Upper lobe of left lung (tissue), 4 donors: Measurements from ENCODE around the gene CNOT3.

Source experiments
- CTCF ChIP-seq, 6 experiments: fragments of 450-650 bp in 4 of 6; fragments of 200-600 bp in 2 of 6; sonication (generic) in 2 of 6; IDR thresholded peaks; one replicate each; pipeline ENCODE4 v1.5.1; 2016 to 2019; ENCODE audit warnings: antibody characterized with exemption in 6 of 6
- EP300 ChIP-seq, 4 donors: sonication (generic); formaldehyde crosslinking; IDR thresholded peaks; one replicate each; pipeline ENCODE4 v1.5.1; 2017; ENCODE audit warnings: antibody characterized with exemption in 4 of 4, control low read depth in 2 of 4
- POLR2A ChIP-seq, 4 donors: fragments of 450-650 bp; IDR thresholded peaks; one replicate each; pipeline ENCODE4 v1.5.1; 2016 to 2017; ENCODE audit warnings: antibody characterized with exemption in 4 of 4, mild to moderate bottlenecking in 2 of 4
- POLR2AphosphoS5 ChIP-seq, 2 donors: sonication (generic); formaldehyde crosslinking; IDR thresholded peaks; one replicate each; pipeline ENCODE4 v1.5.1; 2017; ENCODE audit warnings: antibody characterized with exemption in 2 of 2

GRCh38 chr19:54173359-54173699, 35.8 kb downstream of the CNOT3 start:
- TF ChIP-seq POLR2A (IDR thresholded peaks at IDR 0.05) = no peak
- TF ChIP-seq CTCF (IDR thresholded peaks at IDR 0.05) = no peak
- no peak for TF ChIP-seq POLR2AphosphoS5 (IDR thresholded peaks at IDR 0.05)
- TF ChIP-seq EP300 (IDR thresholded peaks at IDR 0.05) = no peak
